Subcutaneous adipose tissue (tissue), 4 donors: ENCODE results near the gene SCARF2. TPM values are rescaled to one million over a fixed set of nuclear protein-coding genes. Genes with fewer than 3 reads are reported as not detected.

ENCODE experiments used
- total RNA-seq, 4 donors: library from RNA; depleted of rRNA; stranded (reverse); fragments of >200 nt; gene quantifications; one replicate each; pipeline ENCODE4 v1.1.0, GENCODE V29; 2016
- TF ChIP-seq, protein P1 (sequence below): fragments of 450-650 bp; IDR thresholded peaks from one replicate; pipeline ENCODE4 v1.5.1; 2016; ENCODE audit warnings: low read depth, mild to moderate bottlenecking, control low read depth, antibody characterized with exemption, moderate library complexity

SCARF2 gene
- total RNA-seq, 4 donors from 2014 or later, result 2.8 to 15.4 (median 8.1) TPM

DNA sequence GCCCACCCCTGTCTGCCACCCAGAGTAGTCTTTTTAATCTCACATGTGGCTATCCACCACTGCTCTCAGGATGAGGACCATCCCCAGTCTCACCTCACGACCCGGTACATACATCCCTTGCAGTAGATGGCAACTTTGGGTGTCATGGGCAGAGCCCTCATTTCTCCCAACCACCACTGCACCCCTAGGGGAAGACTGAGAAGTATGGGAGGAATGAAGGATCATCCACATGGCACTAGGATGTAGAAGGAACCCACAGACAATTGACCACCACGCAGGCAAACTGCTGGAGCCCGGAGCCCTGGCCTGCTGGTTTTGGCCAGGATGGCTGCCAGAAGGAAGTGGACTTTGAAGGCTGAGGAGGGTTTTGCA is 1.9 kb upstream of the SCARF2 start:
- TF ChIP-seq, protein P1, sequence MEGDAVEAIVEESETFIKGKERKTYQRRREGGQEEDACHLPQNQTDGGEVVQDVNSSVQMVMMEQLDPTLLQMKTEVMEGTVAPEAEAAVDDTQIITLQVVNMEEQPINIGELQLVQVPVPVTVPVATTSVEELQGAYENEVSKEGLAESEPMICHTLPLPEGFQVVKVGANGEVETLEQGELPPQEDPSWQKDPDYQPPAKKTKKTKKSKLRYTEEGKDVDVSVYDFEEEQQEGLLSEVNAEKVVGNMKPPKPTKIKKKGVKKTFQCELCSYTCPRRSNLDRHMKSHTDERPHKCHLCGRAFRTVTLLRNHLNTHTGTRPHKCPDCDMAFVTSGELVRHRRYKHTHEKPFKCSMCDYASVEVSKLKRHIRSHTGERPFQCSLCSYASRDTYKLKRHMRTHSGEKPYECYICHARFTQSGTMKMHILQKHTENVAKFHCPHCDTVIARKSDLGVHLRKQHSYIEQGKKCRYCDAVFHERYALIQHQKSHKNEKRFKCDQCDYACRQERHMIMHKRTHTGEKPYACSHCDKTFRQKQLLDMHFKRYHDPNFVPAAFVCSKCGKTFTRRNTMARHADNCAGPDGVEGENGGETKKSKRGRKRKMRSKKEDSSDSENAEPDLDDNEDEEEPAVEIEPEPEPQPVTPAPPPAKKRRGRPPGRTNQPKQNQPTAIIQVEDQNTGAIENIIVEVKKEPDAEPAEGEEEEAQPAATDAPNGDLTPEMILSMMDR, result no peak

DNA sequence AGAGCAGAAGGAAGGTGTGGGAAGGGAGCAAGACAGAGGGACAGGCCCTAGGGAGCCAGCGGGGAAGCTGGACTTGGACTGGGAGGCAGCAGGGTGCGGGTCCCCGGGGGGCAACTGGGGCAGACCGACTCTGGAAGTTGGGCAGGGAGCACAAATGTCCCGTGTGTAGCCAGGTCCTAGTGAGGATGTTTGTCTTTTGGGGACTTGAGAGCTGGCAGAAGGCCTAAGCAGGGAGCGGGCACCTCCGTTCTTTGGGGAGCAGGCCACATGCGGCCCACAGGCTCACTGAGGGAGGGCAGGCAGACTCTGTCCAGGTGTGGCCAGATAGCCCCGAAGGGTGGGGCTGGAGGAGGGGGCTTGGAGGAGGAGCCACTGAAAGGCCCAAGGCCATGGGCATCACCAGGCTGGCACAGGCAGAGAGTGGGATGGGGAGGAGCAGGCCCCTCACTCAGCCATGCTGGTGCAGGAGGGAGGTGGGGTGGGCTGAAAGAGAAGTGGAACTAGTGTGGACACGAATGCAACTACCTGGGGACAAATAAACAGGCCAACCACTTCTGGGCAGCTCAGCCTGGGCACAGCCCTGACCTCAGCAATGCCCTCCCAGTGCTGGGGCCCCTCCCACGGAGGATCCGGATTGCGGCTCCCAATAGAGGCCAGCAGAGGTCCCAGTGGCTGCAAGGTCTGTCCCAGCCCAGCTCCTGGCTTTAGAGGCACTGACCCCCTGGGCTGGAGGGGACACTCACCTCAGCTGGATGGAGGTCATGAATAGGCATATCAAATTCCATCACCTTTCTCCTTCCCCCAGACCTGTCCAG is 1.3 kb upstream of the SCARF2 start:
- TF ChIP-seq, protein P1, result no peak

DNA sequence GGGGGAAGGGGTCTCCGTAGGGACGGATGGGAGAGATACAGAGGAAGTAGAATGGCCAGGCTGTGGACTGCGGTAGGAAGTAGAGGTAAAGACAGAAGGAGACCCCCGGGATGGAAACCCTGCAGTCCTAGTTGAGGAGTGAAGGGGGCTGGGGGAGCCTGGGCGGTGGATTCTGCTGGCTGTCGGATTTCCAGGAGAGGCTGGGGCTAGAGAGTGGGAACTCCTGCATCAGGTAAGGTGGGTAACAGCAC is 727 bp upstream of the SCARF2 start:
- TF ChIP-seq, protein P1, result no peak

DNA sequence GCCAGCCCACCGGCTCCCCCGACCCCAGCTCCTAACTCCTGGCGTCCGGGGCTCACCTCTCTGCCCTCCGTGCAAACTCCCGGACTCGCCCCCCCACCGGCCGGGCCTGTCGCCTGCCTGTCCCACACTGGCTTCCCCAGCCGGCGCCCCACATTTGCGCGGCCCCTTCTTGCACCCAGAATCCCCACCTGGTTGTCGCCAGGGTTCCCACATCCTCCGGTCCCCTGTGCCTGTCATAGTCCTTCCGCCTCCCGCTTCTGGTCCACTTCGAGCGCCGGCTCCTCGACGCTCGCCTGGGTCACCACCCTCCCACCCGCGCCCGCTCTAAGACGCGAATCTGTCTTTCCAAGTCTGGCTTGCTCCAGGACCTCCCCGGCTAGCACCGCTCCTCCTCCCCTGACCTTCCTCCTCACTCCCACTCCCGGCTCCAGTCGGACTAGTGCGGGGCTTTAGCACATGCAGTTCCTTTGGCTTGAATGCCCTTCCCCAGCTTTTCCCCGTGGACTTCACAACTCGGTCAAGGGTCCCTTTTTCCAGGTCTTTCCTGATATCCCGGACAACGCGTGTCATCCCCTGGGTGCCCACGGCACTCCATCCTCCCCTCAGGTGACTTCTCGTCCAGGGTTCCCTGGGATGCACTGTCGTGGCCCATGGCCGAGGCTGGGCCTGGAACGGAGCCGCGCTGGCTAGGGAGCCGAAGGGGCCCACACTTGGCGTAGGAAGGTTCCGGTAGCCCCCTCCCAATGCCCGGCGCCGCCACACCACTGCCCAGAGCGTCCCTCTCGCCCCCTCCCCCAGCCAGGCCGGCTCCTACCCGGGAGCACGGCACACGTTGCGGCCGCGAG is 635 bp downstream of the SCARF2 start:
- TF ChIP-seq, protein P1, result no peak

DNA sequence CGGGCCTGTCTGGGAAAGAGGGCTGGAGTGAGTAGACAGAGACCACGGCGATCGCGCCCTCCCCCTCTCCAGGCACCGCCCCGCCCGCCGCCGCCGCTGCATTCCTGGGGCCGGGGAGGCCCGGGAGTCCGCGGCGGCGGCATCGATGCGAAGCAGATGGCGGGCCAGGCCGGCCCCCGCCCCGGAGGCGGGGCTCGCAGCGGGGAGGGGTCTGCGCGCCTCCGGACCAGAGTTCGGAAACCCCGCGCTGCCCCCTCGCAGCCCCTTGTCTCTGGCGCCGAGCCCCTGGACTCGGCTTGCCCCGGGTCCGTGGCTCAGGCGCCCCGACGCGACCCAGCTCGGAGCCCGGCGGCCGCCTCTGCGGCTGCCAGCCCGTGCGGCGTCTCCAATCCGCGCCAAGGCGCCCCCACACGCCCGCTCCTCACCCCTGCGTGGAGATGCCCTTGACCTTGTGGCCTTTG is 1.3 kb downstream of the SCARF2 start:
- TF ChIP-seq, protein P1, result no peak

DNA sequence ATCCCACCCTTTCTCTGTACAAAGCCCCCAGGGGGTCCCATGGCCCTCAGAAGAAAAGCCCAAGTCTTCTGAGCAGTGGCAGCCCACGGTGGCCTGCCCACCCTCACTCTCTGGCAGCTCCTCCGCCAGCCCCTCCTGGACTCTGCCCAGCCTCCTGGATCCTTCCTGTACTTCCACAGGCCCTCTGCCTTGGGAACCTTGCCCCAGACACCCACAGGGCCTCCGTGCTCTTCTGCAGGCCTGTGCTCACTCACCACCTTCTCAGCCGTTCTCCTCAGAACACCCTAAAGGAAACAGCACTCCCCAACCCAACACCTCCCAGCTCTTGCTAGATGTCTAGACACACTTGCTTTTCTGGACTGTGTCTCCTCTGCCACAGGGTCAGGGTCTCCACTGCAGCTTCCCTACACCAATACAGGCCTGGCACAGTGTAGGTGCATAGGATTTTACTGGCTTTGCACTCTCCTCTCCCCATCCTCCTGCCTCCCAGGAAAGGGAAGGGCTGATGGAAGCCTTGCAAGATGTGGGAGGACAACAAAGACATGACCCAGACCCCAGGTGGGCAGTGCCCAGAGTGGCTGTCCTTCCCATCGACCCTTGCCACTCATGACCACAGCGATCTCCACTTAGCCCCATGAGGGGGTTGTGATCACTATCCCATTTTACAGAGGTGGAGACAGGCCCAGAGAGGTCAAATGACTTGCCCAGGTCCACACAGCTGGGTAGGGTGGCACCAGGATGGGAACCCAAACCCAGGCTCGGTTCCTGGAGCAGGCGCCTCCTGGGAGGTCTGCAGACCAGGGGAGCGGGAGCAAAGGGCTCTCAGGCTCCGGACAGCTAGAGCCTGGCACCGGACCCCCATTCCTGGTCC is 2.0 kb downstream of the SCARF2 start:
- TF ChIP-seq, protein P1, result no peak
